Activated T-helper 2 cell treated with anti-CD3 and anti-CD28 coated beads, Interferon-gamma antibody, Interleukin-2, Interleukin-4, amounts not matched to agents 10 μg/mL and 5 μg/mL and 100 μg/mL, durations not matched to agents 14 hours and 24 hours and 36 hours (primary cell): ENCODE results near the gene TMEM258. TPM values are rescaled to one million over a fixed set of nuclear protein-coding genes. Genes with fewer than 3 reads are reported as not detected.
A peak's percentile ranks its signal among the peaks of the same experiment; 100 is the strongest.

Experiments
- DNase-seq: peaks from one replicate; pipeline ENCODE4 v3.0.0; 2021; ENCODE audit warnings: low spot score
- H3K27ac Mint-ChIP-seq: one replicate; pipeline ENCODE4 v1.8.0; 2021; ENCODE audit warnings: mixed read lengths
- H3K27me3 Mint-ChIP-seq: one replicate; pipeline ENCODE4 v1.8.0; 2021; ENCODE audit warnings: low read depth, mixed read lengths
- H3K36me3 Mint-ChIP-seq: one replicate; pipeline ENCODE4 v1.8.0; 2021; ENCODE audit warnings: low read depth, mixed read lengths
- H3K4me1 Mint-ChIP-seq: one replicate; pipeline ENCODE4 v1.8.0; 2021; ENCODE audit warnings: low read depth, mixed read lengths
- H3K4me3 Mint-ChIP-seq: one replicate; pipeline ENCODE4 v1.8.0; 2021; ENCODE audit warnings: low read depth, mild to moderate bottlenecking, moderate library complexity, mixed read lengths
- H3K9me3 Mint-ChIP-seq: one replicate; pipeline ENCODE4 v1.8.0; 2021; ENCODE audit warnings: mixed read lengths
- intact Hi-C: fragments of 100-400 bp; cut with micrococcal nuclease; formaldehyde crosslinking; loops from one replicate; pipeline ENCODE4 v1.15.1; 2023
- total RNA-seq: library from RNA; stranded (reverse); gene quantifications from 2 replicates; pipeline ENCODE4 v1.2.3, GENCODE V29; 2022

The TMEM258 gene
- total RNA-seq, result 187 and 192 TPM in 2 replicates

GRCh38 chr11:61792310-61793082, at the start of gene TMEM258, which contains the start of gene FEN1:
TMEM258 (minus strand) TSS chr11:61792599; CDS start chr11:61792558, 41 bp downstream.
FEN1 (plus strand) TSS chr11:61792911; CDS start chr11:61795362, 2,451 bp downstream.
- intact Hi-C loops, result loop anchor here (1.0 to 5.0 kb wide), 4 partner anchors 23 to 330 kb away; partner anchors contain the start of genes FADS3 and INCENP
- H3K36me3 Mint-ChIP-seq, result peaks cover 69% of the 10 kb centered on the region
- H3K27ac Mint-ChIP-seq, result peak within 1 kb of the TSS; percentile 99
- peaks cover 45% of the 10 kb centered on the region for H3K4me1 Mint-ChIP-seq
- peak; percentile 87 for DNase-seq
- no peaks in the 10 kb centered on the region for H3K9me3 Mint-ChIP-seq
- H3K4me3 Mint-ChIP-seq, result peak within 1 kb of the TSS; percentile 98
- H3K27me3 Mint-ChIP-seq, result no peaks in the 10 kb centered on the region

GRCh38 chr11:61841636-61842527, 49.5 kb upstream of the TMEM258 start:
- Mint-ChIP-seq H3K36me3 (peaks cover 80% of the 10 kb centered on the region), H3K4me1 (peaks cover 6% of the 10 kb centered on the region), H3K27ac (peak overlapping the region; percentile 60), H3K9me3 (no peaks in the 10 kb centered on the region), H3K27me3 (no peaks in the 10 kb centered on the region), H3K4me3 (no peak overlapping the region)
- intact Hi-C loops, result no loop called here
- no peak for DNase-seq

- no peak for DNase-seq
- Mint-ChIP-seq H3K27ac (no peak overlapping the region), H3K27me3 (no peaks in the 10 kb centered on the region), H3K9me3 (no peaks in the 10 kb centered on the region), H3K36me3 (peaks cover 78% of the 10 kb centered on the region), H3K4me3 (no peak overlapping the region), H3K4me1 (peaks cover 12% of the 10 kb centered on the region)
- intact Hi-C loops, result no loop called here
Measured at GRCh38 chr11:61840371-61840770, 48.0 kb upstream of the TMEM258 start.

GRCh38 chr11:61839742-61840141, 47.3 kb upstream of the TMEM258 start:
- H3K27ac Mint-ChIP-seq, result peak overlapping the region; percentile 29
- no peak for DNase-seq
- H3K36me3 Mint-ChIP-seq, result peaks cover 76% of the 10 kb centered on the region
- no peaks in the 10 kb centered on the region for H3K9me3 Mint-ChIP-seq
- intact Hi-C loops, result no loop called here
- peaks cover 16% of the 10 kb centered on the region for H3K4me1 Mint-ChIP-seq
- no peaks in the 10 kb centered on the region for H3K27me3 Mint-ChIP-seq
- no peak overlapping the region for H3K4me3 Mint-ChIP-seq

GRCh38 chr11:61838921-61839320, 46.5 kb upstream of the TMEM258 start:
- Mint-ChIP-seq H3K27me3 (no peaks in the 10 kb centered on the region), H3K4me3 (no peak overlapping the region), H3K9me3 (no peaks in the 10 kb centered on the region), H3K27ac (peak overlapping the region; percentile 70), H3K4me1 (peaks cover 21% of the 10 kb centered on the region), H3K36me3 (peaks cover 78% of the 10 kb centered on the region)
- intact Hi-C loops, result no loop called here
- no peak for DNase-seq

- Mint-ChIP-seq H3K27ac (peak overlapping the region; percentile 70), H3K27me3 (no peaks in the 10 kb centered on the region), H3K4me1 (peaks cover 25% of the 10 kb centered on the region), H3K36me3 (peaks cover 83% of the 10 kb centered on the region), H3K9me3 (no peaks in the 10 kb centered on the region), H3K4me3 (no peak overlapping the region)
- intact Hi-C loops, result no loop called here
- DNase-seq, result no peak
Measured at GRCh38 chr11:61838501-61838900, 46.1 kb upstream of the TMEM258 start.

- no peak for DNase-seq
- Mint-ChIP-seq H3K4me3 (no peak overlapping the region), H3K36me3 (peaks cover 81% of the 10 kb centered on the region), H3K9me3 (no peaks in the 10 kb centered on the region), H3K4me1 (peaks cover 35% of the 10 kb centered on the region), H3K27me3 (no peaks in the 10 kb centered on the region), H3K27ac (peak overlapping the region; percentile 12)
- intact Hi-C loops, result no loop called here
Measured at GRCh38 chr11:61837411-61838005, 45.1 kb upstream of the TMEM258 start.

- H3K27ac Mint-ChIP-seq, result peak overlapping the region; percentile 95
- no peak overlapping the region for H3K4me3 Mint-ChIP-seq
- H3K36me3 Mint-ChIP-seq, result peaks cover 78% of the 10 kb centered on the region
- intact Hi-C loops, result no loop called here
- DNase-seq, result no peak
- peaks cover 47% of the 10 kb centered on the region for H3K4me1 Mint-ChIP-seq
- H3K9me3 Mint-ChIP-seq, result no peaks in the 10 kb centered on the region
- no peaks in the 10 kb centered on the region for H3K27me3 Mint-ChIP-seq
Measured at GRCh38 chr11:61836193-61836592, 43.8 kb upstream of the TMEM258 start.

- no peaks in the 10 kb centered on the region for H3K9me3 Mint-ChIP-seq
- intact Hi-C loops, result loop anchor here (1.0 to 5.0 kb wide), 4 partner anchors 19 to 138 kb away; partner anchors contain the start of genes FEN1 and TMEM258
- H3K27ac Mint-ChIP-seq, result peak overlapping the region; percentile 99
- peak; percentile 77 for DNase-seq
- peak overlapping the region; percentile 78 for H3K4me3 Mint-ChIP-seq
- H3K4me1 Mint-ChIP-seq, result peaks cover 56% of the 10 kb centered on the region
- no peaks in the 10 kb centered on the region for H3K27me3 Mint-ChIP-seq
- peaks cover 74% of the 10 kb centered on the region for H3K36me3 Mint-ChIP-seq
Measured at GRCh38 chr11:61834278-61835048, 42.1 kb upstream of the TMEM258 start.

- peak overlapping the region; percentile 78 for H3K4me3 Mint-ChIP-seq
Measured at GRCh38 chr11:61833926-61834277, 41.5 kb upstream of the TMEM258 start.

GRCh38 chr11:61833471-61833870, 41.1 kb upstream of the TMEM258 start:
- intact Hi-C loops, result loop anchor here (5.0 kb wide), 1 partner anchor 139 kb away; no protein-coding TSS in a partner anchor
- Mint-ChIP-seq H3K27me3 (no peaks in the 10 kb centered on the region), H3K4me1 (peaks cover 58% of the 10 kb centered on the region), H3K9me3 (no peaks in the 10 kb centered on the region), H3K36me3 (peaks cover 68% of the 10 kb centered on the region), H3K27ac (peak overlapping the region; percentile 99), H3K4me3 (peak overlapping the region; percentile 78)
- peak; percentile 28 for DNase-seq

More at GRCh38 chr11:61833926-61834277, 41.5 kb upstream of the TMEM258 start:
- DNase-seq, result no peak
- intact Hi-C loops, result loop anchor here (1.0 to 5.0 kb wide), 4 partner anchors 19 to 138 kb away; partner anchors contain the start of genes FEN1 and TMEM258
- Mint-ChIP-seq H3K9me3 (no peaks in the 10 kb centered on the region), H3K27ac (peak overlapping the region; percentile 99), H3K4me1 (peaks cover 58% of the 10 kb centered on the region), H3K27me3 (no peaks in the 10 kb centered on the region), H3K36me3 (peaks cover 73% of the 10 kb centered on the region)

GRCh38 chr11:61832754-61833153, 40.4 kb upstream of the TMEM258 start:
- peaks cover 64% of the 10 kb centered on the region for H3K36me3 Mint-ChIP-seq
- peak overlapping the region; percentile 78 for H3K4me3 Mint-ChIP-seq
- intact Hi-C loops, result loop anchor here (5.0 kb wide), 1 partner anchor 140 kb away; no protein-coding TSS in a partner anchor
- no peaks in the 10 kb centered on the region for H3K27me3 Mint-ChIP-seq
- H3K27ac Mint-ChIP-seq, result peak overlapping the region; percentile 99
- no peaks in the 10 kb centered on the region for H3K9me3 Mint-ChIP-seq
- peaks cover 58% of the 10 kb centered on the region for H3K4me1 Mint-ChIP-seq
- no peak for DNase-seq
